GM12878 (cell line): ENCODE data around the gene DNAJC16. TPM values are rescaled to one million over a fixed set of nuclear protein-coding genes. Genes with fewer than 3 reads are reported as not detected.

ENCODE experiments used
- ATAC-seq: fragments of 200-7000 bp; cut with Tn5 transposase; 3 replicates; pipeline ENCODE4 v1.9.1; 2020; ENCODE audit warnings: mild to moderate bottlenecking, moderate library complexity
- BruUV-seq: library from RNA; stranded (reverse); fragments of 400-500 nt; replicated peaks from 2 replicates; lab custom pipeline; 2021; lab: Mats Ljungman, UMichigan
- CTCF ChIA-PET: fragments of 300-600 bp; sonication (Branson Sonifier 250); formaldehyde crosslinking; extraction: SDS; loops from one replicate; lab custom pipeline; 2021; ENCODE audit warnings: inconsistent platforms; lab: Yijun Ruan, JAX
- POLR2A ChIA-PET: fragments of 350-600 bp; formaldehyde crosslinking; extraction: SDS; loops from one replicate; lab custom pipeline; 2021; ENCODE audit warnings: inconsistent platforms; lab: Charles Lee
- RAD21 ChIA-PET: fragments of 300-600 bp; sonication (Branson Sonifier 250); formaldehyde crosslinking; loops from one replicate; lab custom pipeline; 2023; ENCODE audit warnings: antibody characterized with exemption; ENCODE audit not compliant: unreplicated experiment; lab: Charles Lee
- SMC1A ChIA-PET: fragments of 300-600 bp; sonication (Branson Sonifier 250); formaldehyde crosslinking; loops from one replicate; lab custom pipeline; 2023; ENCODE audit not compliant: unreplicated experiment, uncharacterized antibody; lab: Charles Lee
- DNase-seq: peaks from one replicate; pipeline ENCODE4 v3.0.0-alpha.2; 2011; ENCODE audit warnings: low read depth, low spot score
- FAIRE-seq: peaks from 3 replicates; lab custom pipeline; 2011; peaks lifted over from hg19 to GRCh38; lab: Jason Lieb, UNC
- H2AFZ ChIP-seq: 2 replicates; pipeline ENCODE4 v1.6.0; 2011; ENCODE audit warnings: low read depth, low read length, control low read depth; ENCODE audit not compliant: control insufficient read depth
- H3K27ac ChIP-seq: 2 replicates; pipeline ENCODE4 v1.5.1; 2011; ENCODE audit warnings: control low read depth; ENCODE audit not compliant: control insufficient read depth, insufficient read depth
- H3K27me3 ChIP-seq, 2 experiments: replicated peaks in 1 of 2; 2 replicates each; pipeline versions ENCODE4 v1.6.0 to v1.6.1; 2011; ENCODE audit warnings: low read length in 1 of 2; ENCODE audit not compliant: control insufficient read depth in 2 of 2, insufficient read depth in 2 of 2
- H3K36me3 ChIP-seq, 2 experiments: 2 replicates each; pipeline ENCODE4 v1.5.1; 2011; ENCODE audit warnings: low read length in 1 of 2; ENCODE audit not compliant: control insufficient read depth in 2 of 2, insufficient read depth in 2 of 2
- H3K4me1 ChIP-seq: 2 replicates; pipeline ENCODE4 v1.6.1; 2011; ENCODE audit warnings: mild to moderate bottlenecking, low read length, moderate library complexity, mixed read lengths; ENCODE audit not compliant: control insufficient read depth, insufficient read depth
- H3K4me2 ChIP-seq: 2 replicates; pipeline ENCODE4 v1.6.0; 2011; ENCODE audit warnings: control low read depth; ENCODE audit not compliant: control insufficient read depth, insufficient read depth
- H3K4me3 ChIP-seq: fragments of 200-600 bp; sonication (generic); 2 replicates; pipeline ENCODE4 v1.5.1; 2016
- H3K79me2 ChIP-seq: 2 replicates; pipeline ENCODE4 v1.6.0; 2011; ENCODE audit warnings: low read length; ENCODE audit not compliant: control insufficient read depth, insufficient read depth
- H3K9ac ChIP-seq: 2 replicates; pipeline ENCODE4 v1.8.0; 2011; ENCODE audit warnings: low read length, control low read depth, mixed read lengths; ENCODE audit not compliant: control insufficient read depth, insufficient read depth
- H3K9me3 ChIP-seq: replicated peaks from 3 replicates; pipeline ENCODE4 v1.5.1; 2011; ENCODE audit warnings: mild to moderate bottlenecking, low read length; ENCODE audit not compliant: control insufficient read depth, insufficient read depth
- H4K20me1 ChIP-seq: 2 replicates; pipeline ENCODE4 v1.6.0; 2011; ENCODE audit not compliant: control insufficient read depth, insufficient read depth
- BMI1 ChIP-seq: fragments of 450-650 bp; IDR thresholded peaks from 2 replicates; pipeline ENCODE4 v1.6.1; 2016; ENCODE audit warnings: mild to moderate bottlenecking, moderate library complexity, borderline replicate concordance
- EGR1 ChIP-seq, 2 experiments: IDR thresholded peaks; 1 replicate in 1 of 2; 2 replicates in 1 of 2; pipeline ENCODE4 v1.6.1; 2011 to 2012; ENCODE audit warnings: low read depth in 2 of 2, low read length in 2 of 2, borderline replicate concordance in 1 of 2, mild to moderate bottlenecking in 1 of 2, moderate library complexity in 1 of 2
- ETV6 ChIP-seq, 2 experiments: fragments of 450-650 bp in 1 of 2; IDR thresholded peaks in 1 of 2; conservative IDR thresholded peaks in 1 of 2; 2 replicates each; pipeline ENCODE4 v1.6.1; 2014; ENCODE audit warnings: antibody characterized with exemption in 1 of 2, borderline replicate concordance in 1 of 2, low read depth in 1 of 2, mild to moderate bottlenecking in 1 of 2, moderate library complexity in 1 of 2
- REST ChIP-seq: IDR thresholded peaks from 2 replicates; pipeline ENCODE4 v1.6.1; 2012; ENCODE audit warnings: mild to moderate bottlenecking, low read depth, low read length
- SMAD1 ChIP-seq: fragments of 450-650 bp; IDR thresholded peaks from 2 replicates; pipeline ENCODE4 v1.6.1; 2018; ENCODE audit warnings: mild to moderate bottlenecking, low read depth; ENCODE audit not compliant: partially characterized antibody
- SMARCA5 ChIP-seq: fragments of 450-650 bp; IDR thresholded peaks from 2 replicates; pipeline ENCODE4 v1.6.1; 2017; ENCODE audit warnings: mild to moderate bottlenecking
- SREBF2 ChIP-seq: IDR thresholded peaks from 2 replicates; pipeline ENCODE4 v1.6.1; 2012; ENCODE audit warnings: mild to moderate bottlenecking, low read length
- WRNIP1 ChIP-seq: IDR thresholded peaks from 2 replicates; pipeline ENCODE4 v1.6.1; 2011; ENCODE audit warnings: low read depth, low read length, improper control_type of control experiment, borderline replicate concordance
- YBX1 ChIP-seq: fragments of 450-650 bp; IDR thresholded peaks from 2 replicates; pipeline ENCODE4 v1.6.1; 2016; ENCODE audit warnings: antibody characterized with exemption
- YY1 ChIP-seq: IDR thresholded peaks from 2 replicates; pipeline ENCODE4 v1.6.1; 2011; ENCODE audit warnings: low read depth, mild to moderate bottlenecking, low read length
- ZBED1 ChIP-seq: IDR thresholded peaks from 2 replicates; pipeline ENCODE4 v1.6.1; 2016; ENCODE audit warnings: borderline replicate concordance
- ZNF207 ChIP-seq: fragments of 450-650 bp; IDR thresholded peaks from 2 replicates; pipeline ENCODE4 v1.6.1; 2014; ENCODE audit warnings: antibody characterized with exemption, mild to moderate bottlenecking, borderline replicate concordance
- ZNF384 ChIP-seq: IDR thresholded peaks from 2 replicates; pipeline ENCODE4 v1.6.1; 2012; ENCODE audit warnings: low read depth, mild to moderate bottlenecking, low read length, improper control_type of control experiment, borderline replicate concordance
- ZNF592 ChIP-seq: fragments of 450-650 bp; IDR thresholded peaks from 2 replicates; pipeline ENCODE4 v1.6.1; 2017; ENCODE audit warnings: mild to moderate bottlenecking, moderate library complexity
- ZZZ3 ChIP-seq: IDR thresholded peaks from 2 replicates; pipeline ENCODE4 v1.6.1; 2011; ENCODE audit warnings: low read depth; ENCODE audit not compliant: control insufficient read depth, insufficient read length
- WGBS: methylation state at CpG from one replicate; pipeline ENCODE4 v1.1.6; 2016; ENCODE audit warnings: low lambda C conversion rate; ENCODE audit not compliant: insufficient replicate concordance, insufficient coverage; ENCODE audit errors: missing lambda C conversion rate; 5-methylcytosine and 5-hydroxymethylcytosine counted together
- in situ Hi-C: fragments of 300-500 bp; cut with MboI; formaldehyde crosslinking; loops from 9 replicates; pipeline ENCODE4 v1.14.3; 2018; ENCODE audit warnings: mixed read lengths
- intact Hi-C: fragments of 100-400 bp; cut with micrococcal nuclease; formaldehyde crosslinking; loops from one replicate; pipeline ENCODE4 v1.14.2; 2022; ENCODE audit not compliant: unreplicated experiment
- polyA plus RNA-seq, 11 experiments: library from polyadenylated mRNA; depleted of rRNA in 4 of 11; unstranded in 6 of 11; stranded (reverse) in 5 of 11; fragments of >200 nt; fragmentation: Nextera tagmentation in 4 of 11; fragmentation: Illumina TruSeq in 1 of 11; extraction: Ambion mirVana in 4 of 11; extraction: Trizol in 1 of 11; gene quantifications; 1 replicate in 1 of 11; 2 replicates in 10 of 11; pipeline versions ENCODE4 v1.2.1 to v1.2.3, GENCODE V29; 2011 to 2016; ENCODE audit warnings: inconsistent platforms in 2 of 11, missing spikeins in 2 of 11, low read depth in 1 of 11
- total RNA-seq, 4 experiments: library from RNA; depleted of rRNA in 3 of 4; stranded (reverse); fragments of >200 nt in 3 of 4; fragmentation: Illumina TruSeq in 1 of 4; extraction: Trizol in 1 of 4; gene quantifications; 2 replicates each; pipeline versions ENCODE4 v1.2.1 to v1.2.3, GENCODE V29; 2013 to 2021

Gene DNAJC16
- total and polyA plus RNA-seq, 10 of the 15 experiments (the other 5 are each of a cell fraction or from before 2014, with no cell fraction given) = 2.4 to 12.7 (median 7.8) TPM

- intact Hi-C loops = no loop called here
- in situ Hi-C loops = no loop called here
- no peak overlapping the region for H2AFZ ChIP-seq
- no peaks in the 10 kb centered on the region for H3K79me2 ChIP-seq
- FAIRE-seq = no peak
- H3K4me1 ChIP-seq = no peaks in the 10 kb centered on the region
- no peak overlapping the region for H3K4me3 ChIP-seq
- H3K9ac ChIP-seq = no peak overlapping the region
- H3K9me3 ChIP-seq = no peaks in the 10 kb centered on the region
- 78% methylated on average over 12 of the region's 12 CpGs for WGBS
- H3K27me3 ChIP-seq = no peaks in the 10 kb centered on the region
- ChIA-PET RAD21 (no interaction called here), SMC1A (no interaction called here), CTCF (interaction anchor here (1.1 kb wide), 1 partner anchor 9 kb away, joined by 4 read pairs; no protein-coding TSS in a partner anchor), POLR2A (no interaction called here)
- no peak for ATAC-seq
- no peaks in the 10 kb centered on the region for H4K20me1 ChIP-seq
- H3K36me3 ChIP-seq = no peaks in the 10 kb centered on the region; a peak in 1 of 4 replicates
- no peak for DNase-seq
- H3K4me2 ChIP-seq = no peak overlapping the region
- BruUV-seq = no TSS peak
- no peak overlapping the region for H3K27ac ChIP-seq
- TF ChIP-seq ETV6 (conservative IDR thresholded peaks at IDR 0.05 in 1 of 2, IDR thresholded peaks at IDR 0.05 in 1 of 2; ENCODE audit: borderline replicate concordance in 1 of 2, low read depth in 1 of 2) (no peak), ZNF207 (no peak), BMI1 (no peak), SMARCA5 (no peak), YBX1 (no peak), ZZZ3 (no peak), ZBED1 (no peak), SMAD1 (no peak), REST (no peak), SREBF2 (no peak), ZNF384 (no peak), YY1 (no peak), EGR1 (IDR thresholded peaks at IDR 0.05; ENCODE audit: borderline replicate concordance in 1 of 2, low read depth in 2 of 2, low read length in 2 of 2) (no peak), WRNIP1 (no peak), ZNF592 (no peak)
Observed at GRCh38 chr1:15508700-15509487, 17.8 kb upstream of the DNAJC16 start.
